Lower leg skin (tissue), 3 donors: ENCODE measurements around the gene HTR7.

Experiments
- CTCF ChIP-seq, 3 donors: fragments of 450-650 bp; IDR thresholded peaks; one replicate each; pipeline ENCODE4 v1.5.1; 2016; ENCODE audit warnings: antibody characterized with exemption in 3 of 3, mild to moderate bottlenecking in 3 of 3, moderate library complexity in 2 of 3
- POLR2A ChIP-seq, 2 donors: fragments of 450-650 bp; IDR thresholded peaks; one replicate each; pipeline ENCODE4 v1.6.1; 2016 to 2017; ENCODE audit warnings: antibody characterized with exemption in 2 of 2, mild to moderate bottlenecking in 1 of 2, moderate library complexity in 1 of 2

DNA sequence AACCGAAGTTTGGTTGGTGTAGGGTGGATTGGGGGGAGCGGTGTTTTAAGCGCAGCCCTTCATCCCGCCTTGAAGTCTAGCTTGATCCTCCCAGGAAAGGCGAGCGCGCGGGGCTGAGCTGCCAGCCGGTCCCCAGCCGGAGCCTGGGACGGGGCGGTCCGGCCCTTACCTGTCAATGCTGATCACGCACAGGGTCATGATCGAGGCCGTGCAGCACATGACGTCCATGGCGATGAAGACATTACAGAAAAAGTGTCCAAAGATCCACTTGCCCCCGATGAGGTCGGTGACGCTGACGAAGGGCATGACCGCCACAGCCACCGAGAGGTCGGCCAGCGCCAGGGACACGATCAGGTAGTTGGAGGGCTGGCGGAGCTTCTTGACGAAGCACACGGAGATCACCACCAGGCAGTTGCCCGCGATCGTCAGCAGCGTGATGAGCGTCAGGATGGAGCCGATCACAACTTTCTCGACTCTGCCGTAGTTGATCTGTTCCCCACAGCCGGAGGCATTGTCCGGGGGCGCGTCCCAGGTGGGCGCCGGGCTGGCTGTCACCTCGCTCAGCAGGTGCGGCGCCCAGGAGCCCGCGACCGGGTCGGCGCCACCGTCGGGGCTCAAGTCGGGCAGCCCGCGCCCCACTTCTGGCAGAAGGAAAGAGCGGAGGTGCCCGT, 740 bp downstream of the HTR7 start:
- TF ChIP-seq CTCF (IDR thresholded peaks at IDR 0.05) (no peak), POLR2A (IDR thresholded peaks at IDR 0.05) (no peak)
